HG03469 (cell line): ENCODE data around the gene RALGAPA2.

Experiments
- ATAC-seq: cut with Tn5 transposase; IDR thresholded peaks from one replicate; pipeline ENCODE4 v1.9.1; 2021; ENCODE audit warnings: mild to moderate bottlenecking, moderate library complexity, moderate number of reproducible peaks; ENCODE audit not compliant: unreplicated experiment

Gene RALGAPA2

DNA sequence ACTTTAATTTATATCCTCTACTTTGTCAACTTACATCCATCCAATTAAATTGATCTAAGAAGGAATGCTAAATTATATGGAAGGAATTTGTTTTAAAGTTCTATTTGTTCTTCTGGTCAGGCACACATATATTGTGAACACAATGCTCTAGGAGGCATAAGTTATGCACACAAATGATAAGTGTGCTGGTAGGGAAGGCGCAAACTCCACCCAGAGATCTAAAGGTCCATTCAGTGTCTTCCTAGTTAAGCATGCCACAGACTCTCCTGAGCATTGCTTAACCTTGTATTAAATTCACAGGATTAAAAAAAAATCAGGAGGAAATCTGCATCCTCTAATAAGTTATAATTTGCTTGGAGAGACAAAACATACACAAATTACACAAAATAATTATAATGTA, 127.3 kb downstream of the RALGAPA2 start:
- no peak for ATAC-seq

- no peak for ATAC-seq
These were observed 129.7 kb downstream of the RALGAPA2 start for GRCh38 chr20:20582734-20583133.

GRCh38 chr20:20580139-20580538, 132.3 kb downstream of the RALGAPA2 start:
- no peak for ATAC-seq

GRCh38 chr20:20578838-20579237, 133.6 kb downstream of the RALGAPA2 start:
- ATAC-seq, result no peak

DNA sequence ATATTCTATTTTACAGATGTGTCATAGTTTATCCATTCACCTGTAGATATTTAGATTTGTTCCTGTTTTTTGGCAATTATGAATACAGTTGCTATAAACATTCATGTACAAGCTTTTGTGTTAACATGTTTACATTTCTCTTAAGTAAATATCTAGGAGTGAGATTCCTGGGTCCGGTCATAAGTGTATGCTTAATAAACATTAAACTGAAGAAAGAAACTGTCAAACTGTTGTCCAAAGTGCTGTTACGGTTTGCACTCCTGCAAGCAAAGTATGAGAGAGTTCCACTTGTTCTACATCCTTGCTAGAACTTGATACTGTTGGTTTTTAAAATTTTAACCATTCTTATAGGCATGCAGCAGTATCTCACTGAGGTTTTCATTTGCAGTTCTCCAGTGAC, 138.6 kb downstream of the RALGAPA2 start:
- ATAC-seq, result no peak

- no peak for ATAC-seq
These were observed 141.2 kb downstream of the RALGAPA2 start for GRCh38 chr20:20571068-20571780.

- no peak for ATAC-seq
These were observed 143.7 kb downstream of the RALGAPA2 start for GRCh38 chr20:20568604-20569205.

DNA sequence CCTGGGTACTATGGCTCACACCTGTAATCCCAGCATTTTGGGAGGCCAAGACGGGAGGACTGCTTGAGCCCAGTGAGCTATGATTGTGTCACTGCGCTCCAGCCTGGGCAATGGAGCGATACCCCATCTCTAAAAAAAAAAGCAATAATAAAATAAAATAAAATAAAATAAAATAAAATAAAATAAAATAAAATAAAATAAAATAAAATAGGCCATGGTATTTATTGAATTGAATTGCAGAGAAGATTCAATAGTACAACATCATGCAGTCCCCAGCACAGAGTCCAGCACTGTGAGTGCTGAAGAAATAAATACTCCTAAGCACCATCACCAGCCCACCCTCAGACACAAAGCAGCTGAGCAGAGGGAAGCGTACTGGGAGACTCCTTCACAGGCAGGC, 144.7 kb downstream of the RALGAPA2 start:
- ATAC-seq, result no peak

GRCh38 chr20:20566516-20566915, 145.9 kb downstream of the RALGAPA2 start:
- no peak for ATAC-seq

DNA sequence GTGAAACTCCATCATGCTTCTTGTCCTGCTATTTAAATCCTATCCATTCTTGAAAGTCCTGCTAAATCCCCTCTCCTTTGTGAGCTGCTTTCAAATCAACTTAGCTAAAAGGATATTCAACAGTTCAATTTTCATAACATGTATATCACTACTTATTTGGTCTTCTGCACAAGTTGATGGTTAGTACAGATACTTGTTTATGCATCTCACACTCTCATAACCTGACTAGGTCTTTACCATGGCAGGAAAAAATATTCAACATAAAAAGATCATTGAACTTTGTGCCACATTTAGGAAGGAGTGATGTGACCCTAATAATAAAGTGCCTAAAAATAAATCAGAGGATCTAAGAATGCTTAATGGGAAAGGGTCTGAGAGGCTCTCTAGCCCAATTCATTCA, 148.2 kb downstream of the RALGAPA2 start:
- ATAC-seq, result no peak

GRCh38 chr20:20562507-20562906, 149.9 kb downstream of the RALGAPA2 start:
- no peak for ATAC-seq

DNA sequence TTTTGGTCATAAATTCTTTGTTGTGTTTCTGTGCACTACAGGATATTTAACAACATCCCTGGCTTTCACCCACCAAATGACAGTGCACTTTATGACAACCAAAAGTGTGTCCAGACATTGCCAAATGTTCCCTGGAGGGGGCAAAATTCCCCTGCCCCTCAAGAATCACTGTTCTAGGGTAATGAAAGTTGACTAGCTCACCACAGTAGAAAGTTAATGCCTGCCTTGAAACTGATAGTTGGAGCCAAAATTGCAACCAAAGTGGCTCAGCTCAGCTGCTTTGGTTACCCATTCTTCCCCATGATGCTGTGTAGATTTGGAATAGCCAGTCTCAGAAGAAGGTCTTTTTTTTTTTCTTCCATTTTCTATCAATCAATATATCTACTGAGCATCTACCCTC, 150.6 kb downstream of the RALGAPA2 start:
- ATAC-seq, result no peak

DNA sequence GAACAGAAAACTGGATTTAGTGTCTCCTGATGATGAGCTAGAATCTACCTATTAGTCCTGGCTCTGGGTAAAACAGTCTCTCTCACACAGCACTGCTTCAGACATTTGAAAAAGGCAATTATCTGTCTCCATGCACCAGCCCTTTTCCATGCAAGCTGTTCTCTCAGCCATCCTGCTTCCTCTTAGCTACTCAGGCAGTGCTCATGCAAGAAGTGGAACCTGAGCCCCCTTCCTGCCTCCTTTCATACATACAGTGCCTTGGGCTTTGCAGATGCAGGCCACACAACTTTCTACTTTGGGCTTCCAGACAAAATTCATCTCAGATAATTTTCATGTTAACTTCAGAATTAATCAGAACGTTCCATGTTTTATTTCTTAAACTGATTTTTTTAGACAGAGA, 151.3 kb downstream of the RALGAPA2 start:
- ATAC-seq, result no peak

DNA sequence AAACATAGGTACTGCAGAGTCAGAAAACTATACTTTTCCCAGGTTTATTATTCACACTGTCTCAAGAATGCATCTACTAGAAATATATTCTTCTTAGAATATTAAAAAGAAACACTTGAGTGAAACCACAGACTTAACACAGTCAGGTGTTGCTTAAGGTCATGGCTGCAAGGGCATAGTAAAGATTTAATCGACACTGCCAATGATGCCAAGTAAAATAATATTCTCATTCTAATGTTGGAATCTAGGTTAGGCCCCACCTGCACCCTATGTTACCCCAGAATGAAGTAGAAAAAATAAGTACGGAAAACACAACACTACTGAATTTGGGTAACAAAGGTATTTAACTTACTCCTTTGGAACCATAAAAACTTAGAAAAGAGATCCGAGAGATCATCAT, 155.0 kb downstream of the RALGAPA2 start:
- ATAC-seq, result no peak

GRCh38 chr20:20555838-20556237, 156.6 kb downstream of the RALGAPA2 start:
- no peak for ATAC-seq

DNA sequence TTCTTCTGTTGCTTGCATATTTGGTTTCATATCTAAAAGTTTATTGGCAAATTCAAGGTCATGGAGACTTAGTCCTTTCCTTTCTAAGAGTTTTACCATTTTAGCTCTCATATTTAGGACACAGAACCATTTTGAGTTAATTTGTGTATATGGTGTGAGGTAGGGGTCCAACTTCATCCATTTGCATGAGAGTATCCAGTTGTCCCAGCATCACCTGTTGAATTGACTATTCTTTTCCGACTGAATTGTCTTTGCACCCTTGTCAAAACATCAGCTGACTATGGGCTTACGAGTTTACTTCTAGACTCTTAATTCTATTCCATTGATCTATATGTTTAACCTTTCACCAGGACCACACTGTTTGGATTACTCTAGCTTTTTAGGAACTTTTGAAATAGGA, 157.5 kb downstream of the RALGAPA2 start:
- ATAC-seq, result no peak

DNA sequence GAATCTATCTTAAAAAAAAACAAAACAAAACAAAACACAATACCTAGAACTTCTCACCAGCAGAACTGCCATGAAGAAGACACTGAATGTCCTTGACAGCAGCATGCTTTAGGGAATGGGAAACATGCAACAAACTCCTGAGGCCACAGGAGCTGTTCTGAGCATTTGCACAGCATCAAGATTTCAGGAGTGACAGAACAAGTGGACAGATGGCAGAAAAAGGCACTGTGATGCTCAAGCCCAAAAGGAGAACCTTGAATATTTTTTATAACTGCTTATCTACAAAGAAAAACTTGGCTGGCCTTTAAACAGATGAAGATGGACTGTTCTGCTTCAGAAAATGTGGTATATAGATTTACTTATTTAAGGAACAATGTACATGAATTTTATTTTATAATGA, 158.9 kb downstream of the RALGAPA2 start:
- no peak for ATAC-seq

DNA sequence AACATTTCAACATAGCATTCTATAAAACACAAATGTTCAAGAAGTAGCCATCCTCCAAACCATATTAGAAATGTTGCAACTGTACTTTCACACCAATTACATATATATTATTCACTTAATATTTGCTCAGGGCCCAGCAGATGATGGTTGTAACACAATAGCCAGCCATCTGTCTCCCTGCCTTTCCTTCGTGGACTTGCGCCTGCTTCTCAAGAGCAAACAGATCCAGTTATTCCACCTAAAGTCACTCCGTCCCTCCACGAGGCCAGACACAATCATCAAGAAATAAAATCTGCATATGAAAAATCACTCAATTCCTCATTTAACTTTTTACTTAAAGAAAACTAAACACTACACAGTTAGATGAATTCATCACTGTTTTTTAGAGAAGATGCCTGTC, 160.4 kb downstream of the RALGAPA2 start:
- no peak for ATAC-seq

DNA sequence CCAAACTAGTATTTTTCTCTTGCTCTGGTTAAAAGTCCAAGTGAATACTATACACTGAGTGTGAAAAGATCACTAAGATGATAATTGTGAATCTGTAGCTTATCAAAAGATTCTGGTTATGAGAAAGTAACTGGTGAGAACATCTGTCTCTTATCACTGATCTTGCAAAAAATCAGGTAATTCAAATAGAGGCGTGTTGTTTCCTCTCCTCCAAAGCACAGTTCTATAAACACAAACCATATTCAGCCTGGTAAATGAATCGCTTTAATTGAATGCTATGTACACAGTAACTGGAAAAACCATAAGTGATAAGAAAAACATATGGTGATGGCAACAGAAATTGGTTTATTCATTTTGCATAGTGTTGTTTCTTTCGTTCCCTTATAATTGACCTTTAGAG, 161.0 kb downstream of the RALGAPA2 start:
- no peak for ATAC-seq

DNA sequence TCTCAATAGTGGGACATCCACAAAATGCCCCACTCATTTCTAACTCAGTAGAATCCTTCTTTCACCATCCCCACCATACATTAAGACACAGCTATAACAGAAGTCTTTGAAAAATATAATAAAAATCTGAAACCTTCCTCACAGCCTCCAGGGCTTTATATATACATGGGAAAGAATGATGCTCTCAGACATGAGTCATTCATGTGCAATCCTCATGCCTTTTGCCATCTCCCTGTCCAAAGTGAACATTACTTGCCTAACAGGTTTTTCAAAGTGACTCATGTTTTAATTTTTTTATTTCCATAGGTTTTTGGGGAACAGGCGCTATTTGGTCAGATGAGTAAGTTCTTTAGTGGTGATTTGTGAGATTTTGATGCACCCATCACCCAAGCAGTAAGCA, 162.7 kb downstream of the RALGAPA2 start:
- ATAC-seq, result no peak

GRCh38 chr20:20549267-20549612, 163.2 kb downstream of the RALGAPA2 start:
- ATAC-seq, result no peak

DNA sequence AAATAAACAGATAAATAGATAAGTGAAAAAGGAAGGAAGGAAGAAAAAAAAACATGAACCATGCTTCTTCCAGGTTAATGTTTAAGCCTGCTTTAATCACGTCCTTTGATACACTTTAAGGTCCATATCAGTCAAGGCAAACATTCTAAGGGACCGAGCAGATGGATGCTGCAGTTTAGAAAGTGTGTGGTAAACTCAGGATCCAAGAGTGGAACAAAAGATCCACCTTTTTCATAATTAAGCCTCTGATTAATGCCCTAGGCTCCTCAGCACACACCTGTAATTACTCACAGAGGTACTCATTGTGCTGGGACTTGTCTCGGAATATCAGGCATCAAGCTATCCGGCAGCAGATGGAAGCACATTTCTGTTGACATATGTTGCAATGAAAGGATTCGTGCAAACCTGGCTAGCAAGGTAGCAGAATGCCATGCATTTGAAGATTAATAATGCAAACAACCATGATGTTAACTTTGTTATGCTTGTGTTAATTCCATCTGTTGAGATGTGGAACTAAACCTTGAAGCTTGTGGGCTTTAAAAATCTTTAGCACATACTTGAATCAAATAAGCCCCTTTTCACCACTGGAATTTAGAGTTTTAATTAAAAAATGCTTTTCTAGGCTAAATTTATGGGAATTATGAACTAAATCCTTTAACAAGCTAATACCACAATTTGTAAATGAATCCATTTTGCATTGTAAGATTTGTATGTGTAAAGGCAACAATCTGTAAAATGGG, 163.7 kb downstream of the RALGAPA2 start:
- ATAC-seq, result no peak
